ENCODE results near the gene PID1. TPM values are rescaled to one million over a fixed set of nuclear protein-coding genes. Genes with fewer than 3 reads are reported as not detected.

The PID1 gene
- total RNA-seq = not detected

GRCh38 chr2:229270551-229271410, at the start of gene PID1:
Gene PID1, minus strand, starts transcription at chr2:229271287. Its CDS starts 244 bp downstream, at chr2:229271043.
- no peak for ATAC-seq
- H3K27ac Mint-ChIP-seq = no peak within 1 kb of the TSS
- no peaks in the 10 kb centered on the region for H3K4me1 Mint-ChIP-seq
- H3K9me3 Mint-ChIP-seq (ENCODE audit: low read depth) = no peaks in the 10 kb centered on the region
- CTCF ChIA-PET = no interaction called here
- H3K4me3 Mint-ChIP-seq = no peak within 1 kb of the TSS
- peaks cover 26% of the 10 kb centered on the region for H3K27me3 Mint-ChIP-seq
- DNase-seq = no peak
- no peaks in the 10 kb centered on the region for H3K36me3 Mint-ChIP-seq

GRCh38 chr2:229319558-229319957, 48.5 kb upstream of the PID1 start:
- Mint-ChIP-seq H3K27ac (no peak overlapping the region), H3K4me3 (no peak overlapping the region), H3K9me3 (ENCODE audit: low read depth) (peaks cover 6% of the 10 kb centered on the region), H3K36me3 (no peaks in the 10 kb centered on the region), H3K4me1 (no peaks in the 10 kb centered on the region), H3K27me3 (no peaks in the 10 kb centered on the region)
- DNase-seq (no peak), ATAC-seq (no peak)
- CTCF ChIA-PET = no interaction called here

- DNase-seq = no peak
- Mint-ChIP-seq H3K4me1 (no peaks in the 10 kb centered on the region), H3K4me3 (no peak overlapping the region), H3K27ac (no peak overlapping the region), H3K36me3 (no peaks in the 10 kb centered on the region), H3K27me3 (no peaks in the 10 kb centered on the region), H3K9me3 (ENCODE audit: low read depth) (no peaks in the 10 kb centered on the region)
- no peak for ATAC-seq
- CTCF ChIA-PET = no interaction called here
These were observed 43.0 kb upstream of the PID1 start for GRCh38 chr2:229314117-229314516.

GRCh38 chr2:229313591-229313990, 42.5 kb upstream of the PID1 start:
- Mint-ChIP-seq H3K4me1 (no peaks in the 10 kb centered on the region), H3K36me3 (no peaks in the 10 kb centered on the region), H3K4me3 (no peak overlapping the region), H3K27ac (no peak overlapping the region), H3K9me3 (ENCODE audit: low read depth) (no peaks in the 10 kb centered on the region), H3K27me3 (no peaks in the 10 kb centered on the region)
- no peak for DNase-seq
- no peak for ATAC-seq
- CTCF ChIA-PET = no interaction called here

- Mint-ChIP-seq H3K36me3 (no peaks in the 10 kb centered on the region), H3K4me1 (no peaks in the 10 kb centered on the region), H3K27ac (no peak overlapping the region), H3K9me3 (ENCODE audit: low read depth) (no peaks in the 10 kb centered on the region), H3K4me3 (no peak overlapping the region), H3K27me3 (no peaks in the 10 kb centered on the region)
- CTCF ChIA-PET = no interaction called here
- no peak for DNase-seq
- no peak for ATAC-seq
These were observed 30.1 kb upstream of the PID1 start for GRCh38 chr2:229301237-229301636.

GRCh38 chr2:229300790-229301189, 29.7 kb upstream of the PID1 start:
- Mint-ChIP-seq H3K36me3 (no peaks in the 10 kb centered on the region), H3K27ac (no peak overlapping the region), H3K4me3 (no peak overlapping the region), H3K4me1 (no peaks in the 10 kb centered on the region), H3K9me3 (ENCODE audit: low read depth) (no peaks in the 10 kb centered on the region), H3K27me3 (no peaks in the 10 kb centered on the region)
- DNase-seq (no peak), ATAC-seq (no peak)
- CTCF ChIA-PET = no interaction called here

GRCh38 chr2:229300371-229300770, 29.3 kb upstream of the PID1 start:
- DNase-seq = no peak
- CTCF ChIA-PET = no interaction called here
- ATAC-seq = no peak
- Mint-ChIP-seq H3K4me3 (no peak overlapping the region), H3K36me3 (no peaks in the 10 kb centered on the region), H3K27ac (no peak overlapping the region), H3K27me3 (no peaks in the 10 kb centered on the region), H3K4me1 (no peaks in the 10 kb centered on the region), H3K9me3 (ENCODE audit: low read depth) (no peaks in the 10 kb centered on the region)

- H3K4me3 Mint-ChIP-seq = no peak overlapping the region
- no peaks in the 10 kb centered on the region for H3K36me3 Mint-ChIP-seq
- no peaks in the 10 kb centered on the region for H3K27me3 Mint-ChIP-seq
- DNase-seq = no peak
- no peak for ATAC-seq
- H3K27ac Mint-ChIP-seq = no peak overlapping the region
- CTCF ChIA-PET = interaction anchor here (0.7 kb wide), 1 partner anchor 132 kb away, joined by 3 read pairs; no protein-coding TSS in a partner anchor
- no peaks in the 10 kb centered on the region for H3K4me1 Mint-ChIP-seq
- no peaks in the 10 kb centered on the region for H3K9me3 Mint-ChIP-seq (ENCODE audit: low read depth)
These were observed 26.2 kb upstream of the PID1 start for GRCh38 chr2:229297247-229297646.

GRCh38 chr2:229296536-229296935, 25.4 kb upstream of the PID1 start:
- H3K27me3 Mint-ChIP-seq = no peaks in the 10 kb centered on the region
- no peaks in the 10 kb centered on the region for H3K4me1 Mint-ChIP-seq
- H3K36me3 Mint-ChIP-seq = no peaks in the 10 kb centered on the region
- no peak for DNase-seq
- CTCF ChIA-PET = no interaction called here
- H3K4me3 Mint-ChIP-seq = no peak overlapping the region
- ATAC-seq = no peak
- no peak overlapping the region for H3K27ac Mint-ChIP-seq
- H3K9me3 Mint-ChIP-seq (ENCODE audit: low read depth) = no peaks in the 10 kb centered on the region

- H3K36me3 Mint-ChIP-seq = no peaks in the 10 kb centered on the region
- CTCF ChIA-PET = no interaction called here
- no peaks in the 10 kb centered on the region for H3K4me1 Mint-ChIP-seq
- H3K27ac Mint-ChIP-seq = no peak overlapping the region
- no peak for DNase-seq
- H3K4me3 Mint-ChIP-seq = no peak overlapping the region
- no peaks in the 10 kb centered on the region for H3K27me3 Mint-ChIP-seq
- no peak for ATAC-seq
- H3K9me3 Mint-ChIP-seq (ENCODE audit: low read depth) = no peaks in the 10 kb centered on the region
These were observed 24.9 kb upstream of the PID1 start for GRCh38 chr2:229296016-229296415.

GRCh38 chr2:229287823-229288222, 16.7 kb upstream of the PID1 start:
- peaks cover 6% of the 10 kb centered on the region for H3K9me3 Mint-ChIP-seq (ENCODE audit: low read depth)
- no peaks in the 10 kb centered on the region for H3K4me1 Mint-ChIP-seq
- H3K36me3 Mint-ChIP-seq = no peaks in the 10 kb centered on the region
- CTCF ChIA-PET = no interaction called here
- H3K27me3 Mint-ChIP-seq = no peaks in the 10 kb centered on the region
- no peak for ATAC-seq
- H3K4me3 Mint-ChIP-seq = no peak overlapping the region
- no peak overlapping the region for H3K27ac Mint-ChIP-seq
- no peak for DNase-seq

GRCh38 chr2:229282758-229283546, 11.9 kb upstream of the PID1 start:
- H3K9me3 Mint-ChIP-seq (ENCODE audit: low read depth) = no peaks in the 10 kb centered on the region
- H3K27ac Mint-ChIP-seq = no peak overlapping the region
- CTCF ChIA-PET = interaction anchor here (1.2 kb wide), 1 partner anchor 9 kb away, joined by 3 read pairs; no protein-coding TSS in a partner anchor
- H3K27me3 Mint-ChIP-seq = no peaks in the 10 kb centered on the region
- no peaks in the 10 kb centered on the region for H3K4me1 Mint-ChIP-seq
- no peak for DNase-seq
- no peak for ATAC-seq
- H3K4me3 Mint-ChIP-seq = no peak overlapping the region
- no peaks in the 10 kb centered on the region for H3K36me3 Mint-ChIP-seq

- Mint-ChIP-seq H3K9me3 (ENCODE audit: low read depth) (no peaks in the 10 kb centered on the region), H3K27me3 (no peaks in the 10 kb centered on the region), H3K4me1 (no peaks in the 10 kb centered on the region), H3K36me3 (no peaks in the 10 kb centered on the region), H3K4me3 (no peak overlapping the region), H3K27ac (no peak overlapping the region)
- CTCF ChIA-PET = no interaction called here
- ATAC-seq (no peak), DNase-seq (no peak)
These were observed 8.4 kb upstream of the PID1 start for GRCh38 chr2:229279516-229279915.

- H3K4me3 Mint-ChIP-seq = no peak overlapping the region
- peaks cover 16% of the 10 kb centered on the region for H3K27me3 Mint-ChIP-seq
- no peaks in the 10 kb centered on the region for H3K9me3 Mint-ChIP-seq (ENCODE audit: low read depth)
These were observed 4.4 kb upstream of the PID1 start for GRCh38 chr2:229275506-229275905.

More at GRCh38 chr2:229275506-229275905, 4.4 kb upstream of the PID1 start:
- Mint-ChIP-seq H3K36me3 (no peaks in the 10 kb centered on the region), H3K27ac (no peak overlapping the region), H3K4me1 (no peaks in the 10 kb centered on the region)
- CTCF ChIA-PET = interaction anchor here (2.3 kb wide), 1 partner anchor 1387 kb away, joined by 7 read pairs; no protein-coding TSS in a partner anchor
- DNase-seq = no peak
- no peak for ATAC-seq
